Measurements from ENCODE around the gene ZBBX. TPM values are rescaled to one million over a fixed set of nuclear protein-coding genes. Genes with fewer than 3 reads are reported as not detected.

The ZBBX gene
- total RNA-seq, 3 donors from 2014 or later: not detected

GRCh38 chr3:167198949-167199600, 181.0 kb downstream of the ZBBX start:
- no peak for DNase-seq
- Histone ChIP-seq H3K36me3 (ENCODE audit: low read depth) (no peaks in the 10 kb centered on the region), H3K4me3 (no peak overlapping the region), H3K9me3 (peaks cover 15% of the 10 kb centered on the region), H3K4me1 (ENCODE audit: low read depth) (no peaks in the 10 kb centered on the region)
- intact Hi-C loops (cut with DNase I, micrococcal nuclease): no loop called here
- no peak for TF ChIP-seq CTCF (IDR thresholded peaks at IDR 0.05)
- ATAC-seq: no peak

Other genes starting within 250 kb of the ZBBX start
- not detected for gene SERPINI2, start 93.7 kb upstream of the ZBBX start, total RNA-seq